NT2/D1 (cell line): Measurements from ENCODE around the gene HOXD11.

ENCODE experiments used
- SUZ12 ChIP-seq: IDR thresholded peaks from 2 replicates; pipeline ENCODE4 v1.6.1; 2011; ENCODE audit not compliant: insufficient read length, insufficient read depth; ENCODE audit errors: extremely low read depth
- YY1 ChIP-seq: IDR thresholded peaks from 2 replicates; pipeline ENCODE4 v1.6.1; 2011; ENCODE audit not compliant: insufficient read length, insufficient read depth
- ZNF274 ChIP-seq: IDR thresholded peaks from 2 replicates; pipeline ENCODE4 v1.6.1; 2011; ENCODE audit warnings: mild to moderate bottlenecking, low read depth, low read length

DNA sequence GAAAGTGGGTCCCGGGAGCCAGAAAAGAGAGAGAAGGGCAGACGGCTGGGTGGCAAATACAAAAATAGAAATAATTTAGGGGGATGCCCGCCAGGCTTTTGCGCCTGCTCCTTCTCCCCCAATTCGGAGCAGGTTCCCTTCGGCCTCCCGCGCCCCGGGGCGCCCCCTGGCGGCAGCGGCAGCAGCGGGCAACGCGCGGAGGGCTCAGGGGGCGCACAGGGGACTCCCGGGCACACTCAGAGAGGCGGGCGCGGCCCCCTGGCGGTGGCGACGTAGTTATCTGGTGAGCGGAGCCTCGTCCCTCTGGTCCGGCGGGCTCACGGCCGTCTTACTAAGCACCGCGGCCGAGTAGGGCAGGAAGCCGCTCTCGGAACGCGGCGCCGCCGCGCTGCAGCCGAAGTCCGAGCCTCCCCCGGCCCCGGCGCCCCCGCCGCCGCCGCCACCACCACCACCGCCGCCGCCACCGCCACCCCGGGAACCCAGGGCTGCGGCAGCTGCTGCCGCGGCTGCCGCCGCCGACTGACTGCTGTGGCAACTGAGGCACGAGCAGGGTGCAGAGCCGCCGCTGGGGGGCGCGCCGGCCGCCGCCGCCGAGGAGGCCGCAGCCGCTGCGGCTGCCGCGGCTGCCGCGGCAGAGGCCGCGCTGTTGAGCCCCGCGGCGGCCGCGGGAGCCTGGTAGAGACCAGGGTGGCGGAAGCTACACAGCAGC lies 27.1 kb upstream of the HOXD11 start:
- TF ChIP-seq YY1, result no peak
- TF ChIP-seq ZNF274, result no peak
- no peak for TF ChIP-seq SUZ12
